SK-N-MC (cell line): ENCODE data around the gene RIPK1.
"Not testable (repeated sequence)": the region's sequence is repeated elsewhere in the genome, so short reads cannot be mapped to it uniquely, and the experiment has no call there.

ENCODE experiments used
- EZH2 ChIP-seq: fragments of 200-600 bp; sonication (generic); IDR thresholded peaks from one replicate; pipeline ENCODE4 v1.6.1; 2017; ENCODE audit warnings: antibody characterized with exemption
- POLR2AphosphoS5 ChIP-seq: IDR thresholded peaks from 2 replicates; pipeline ENCODE4 v1.6.1; 2012; ENCODE audit warnings: mild to moderate bottlenecking, low read depth, low read length, borderline replicate concordance

- TF ChIP-seq EZH2, POLR2AphosphoS5: not testable (repeated sequence)
Measured at GRCh38 chr6:3055158-3055499, 13.2 kb upstream of the RIPK1 start.
